D721Med (cell line): ENCODE measurements around the gene MAP10.

Source experiments
- DNase-seq: peaks from one replicate; pipeline ENCODE4 v3.0.0; 2011; ENCODE audit warnings: low spot score; ENCODE audit not compliant: insufficient read length
- FAIRE-seq: peaks from 2 replicates; lab custom pipeline; 2011; peaks lifted over from hg19 to GRCh38; lab: Jason Lieb, UNC
- TF ChIP-seq, protein P1 (sequence below): IDR thresholded peaks from 2 replicates; pipeline ENCODE4 v1.5.1; 2012; ENCODE audit warnings: mild to moderate bottlenecking, control low read depth; ENCODE audit not compliant: insufficient read depth; ENCODE audit errors: missing control alignments

The MAP10 gene

GRCh38 chr1:232788235-232788872 is 16.9 kb upstream of the MAP10 start:
- FAIRE-seq (no peak), DNase-seq (no peak)
- TF ChIP-seq, protein P1, sequence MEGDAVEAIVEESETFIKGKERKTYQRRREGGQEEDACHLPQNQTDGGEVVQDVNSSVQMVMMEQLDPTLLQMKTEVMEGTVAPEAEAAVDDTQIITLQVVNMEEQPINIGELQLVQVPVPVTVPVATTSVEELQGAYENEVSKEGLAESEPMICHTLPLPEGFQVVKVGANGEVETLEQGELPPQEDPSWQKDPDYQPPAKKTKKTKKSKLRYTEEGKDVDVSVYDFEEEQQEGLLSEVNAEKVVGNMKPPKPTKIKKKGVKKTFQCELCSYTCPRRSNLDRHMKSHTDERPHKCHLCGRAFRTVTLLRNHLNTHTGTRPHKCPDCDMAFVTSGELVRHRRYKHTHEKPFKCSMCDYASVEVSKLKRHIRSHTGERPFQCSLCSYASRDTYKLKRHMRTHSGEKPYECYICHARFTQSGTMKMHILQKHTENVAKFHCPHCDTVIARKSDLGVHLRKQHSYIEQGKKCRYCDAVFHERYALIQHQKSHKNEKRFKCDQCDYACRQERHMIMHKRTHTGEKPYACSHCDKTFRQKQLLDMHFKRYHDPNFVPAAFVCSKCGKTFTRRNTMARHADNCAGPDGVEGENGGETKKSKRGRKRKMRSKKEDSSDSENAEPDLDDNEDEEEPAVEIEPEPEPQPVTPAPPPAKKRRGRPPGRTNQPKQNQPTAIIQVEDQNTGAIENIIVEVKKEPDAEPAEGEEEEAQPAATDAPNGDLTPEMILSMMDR, result no peak

DNA sequence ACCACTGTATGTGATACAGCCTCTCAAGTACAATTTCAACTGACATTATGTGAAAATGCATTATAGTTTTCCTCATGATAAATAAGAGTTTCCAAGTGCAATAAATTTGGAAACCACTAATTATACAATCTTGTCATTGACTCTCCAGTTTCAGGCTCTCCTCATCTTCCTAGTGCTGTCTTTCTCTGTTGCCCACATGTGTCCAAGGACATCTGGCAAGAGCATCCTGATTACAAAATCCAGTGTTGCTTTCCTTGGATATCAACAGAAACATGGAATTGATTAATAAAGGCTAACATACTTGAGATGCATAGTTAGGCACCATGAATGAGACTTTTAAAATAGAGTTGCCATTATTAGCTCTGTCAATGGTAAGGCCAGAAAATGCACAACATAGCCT is 15.6 kb upstream of the MAP10 start:
- TF ChIP-seq, protein P1, result no peak
- DNase-seq, result no peak
- peak; percentile 77 for FAIRE-seq

DNA sequence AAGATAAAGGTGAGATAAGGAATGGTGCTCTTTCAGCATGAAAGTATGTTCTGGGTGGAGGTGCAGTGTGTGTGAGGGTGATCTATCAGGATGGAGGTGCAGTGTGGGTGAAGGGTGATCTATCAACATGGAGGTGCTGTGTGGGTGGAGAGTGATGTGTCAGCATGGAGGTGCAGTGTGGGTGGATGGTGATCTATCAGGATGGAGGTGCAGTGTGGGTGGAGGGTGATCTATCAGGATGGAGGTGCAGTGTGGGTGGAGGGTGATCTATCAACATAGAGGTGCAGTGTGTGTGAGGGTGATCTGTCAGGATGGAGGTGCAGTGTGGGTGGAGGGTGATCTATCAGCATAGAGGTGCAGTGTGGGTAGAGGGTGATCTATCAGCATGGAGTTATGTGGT is 12.3 kb upstream of the MAP10 start:
- FAIRE-seq (peak; percentile 48), DNase-seq (no peak)
- TF ChIP-seq, protein P1, result no peak

- FAIRE-seq, result peak; percentile 88
- DNase-seq, result no peak
- TF ChIP-seq, protein P1, result no peak
Observed at GRCh38 chr1:232793944-232794343, 11.3 kb upstream of the MAP10 start.

GRCh38 chr1:232795497-232796053 is 9.6 kb upstream of the MAP10 start:
- no peak for DNase-seq
- TF ChIP-seq, protein P1, result no peak
- FAIRE-seq, result no peak

DNA sequence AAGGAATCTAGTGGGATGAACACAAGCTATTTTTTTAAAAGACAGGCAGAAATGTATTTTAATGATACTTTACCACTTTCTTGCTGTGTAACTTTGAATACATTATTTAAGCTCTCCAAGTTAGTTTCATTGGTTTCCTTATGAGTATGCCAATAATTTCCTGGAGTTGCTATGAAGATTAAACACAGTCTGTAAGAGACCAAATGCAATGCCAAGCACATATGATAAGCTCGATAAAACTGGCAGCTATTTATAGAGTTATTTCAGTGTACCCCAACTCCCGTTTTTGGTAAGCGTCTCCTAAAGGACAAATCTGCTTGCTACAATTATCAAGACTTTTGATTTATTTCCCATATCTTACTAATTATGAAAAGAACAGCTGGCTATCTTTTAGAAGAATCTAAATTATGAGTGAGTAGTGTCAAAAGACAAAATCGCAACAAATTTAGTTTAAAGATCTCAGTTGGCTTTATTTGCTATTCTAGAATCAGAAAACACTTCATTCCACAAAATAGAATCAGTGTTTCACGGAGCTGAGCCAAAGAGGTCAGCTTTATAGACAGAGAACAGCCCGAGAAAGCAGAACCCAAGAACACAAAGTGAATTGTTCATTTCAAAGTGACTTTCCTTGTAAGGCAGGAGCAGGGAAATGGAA is 7.2 kb upstream of the MAP10 start:
- FAIRE-seq, result no peak
- TF ChIP-seq, protein P1, result no peak

DNA sequence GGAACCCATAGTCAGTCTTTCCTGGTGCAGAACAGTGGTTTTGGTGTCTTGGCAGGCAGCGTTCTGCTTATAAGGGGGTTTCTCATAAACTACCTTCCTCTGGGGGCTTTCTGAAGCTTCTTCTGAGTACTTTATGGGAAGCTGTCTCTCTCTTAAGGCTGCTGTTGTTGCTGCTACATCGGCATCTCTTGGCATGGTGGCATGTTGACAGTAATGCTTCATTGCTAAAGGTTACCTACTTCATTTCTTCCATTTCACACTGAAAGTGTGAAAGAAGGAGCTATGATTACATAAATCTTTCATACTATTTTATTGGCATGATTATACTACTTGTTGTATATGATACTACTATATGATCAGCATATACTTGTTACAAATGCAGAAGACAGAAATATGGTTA is 6.3 kb upstream of the MAP10 start:
- FAIRE-seq (peak; percentile 90), DNase-seq (no peak)
- TF ChIP-seq, protein P1, result no peak

More for the DNA sequence above, 7.2 kb upstream of the MAP10 start:
- DNase-seq, result no peak
